Occipital lobe (tissue), 2 donors: Measurements from ENCODE around the gene KIF26A. TPM values are rescaled to one million over a fixed set of nuclear protein-coding genes. Genes with fewer than 3 reads are reported as not detected.

Source experiments
- DNase-seq: peaks from one replicate; lab custom pipeline; 2025; lab: John Stamatoyannopoulos, UW
- total RNA-seq: library from RNA; depleted of rRNA; stranded (reverse); fragments of >200 nt; gene quantifications from one replicate; pipeline ENCODE4 v1.2.3, GENCODE V29; 2014

KIF26A gene
- total RNA-seq = 13.1 TPM

DNA sequence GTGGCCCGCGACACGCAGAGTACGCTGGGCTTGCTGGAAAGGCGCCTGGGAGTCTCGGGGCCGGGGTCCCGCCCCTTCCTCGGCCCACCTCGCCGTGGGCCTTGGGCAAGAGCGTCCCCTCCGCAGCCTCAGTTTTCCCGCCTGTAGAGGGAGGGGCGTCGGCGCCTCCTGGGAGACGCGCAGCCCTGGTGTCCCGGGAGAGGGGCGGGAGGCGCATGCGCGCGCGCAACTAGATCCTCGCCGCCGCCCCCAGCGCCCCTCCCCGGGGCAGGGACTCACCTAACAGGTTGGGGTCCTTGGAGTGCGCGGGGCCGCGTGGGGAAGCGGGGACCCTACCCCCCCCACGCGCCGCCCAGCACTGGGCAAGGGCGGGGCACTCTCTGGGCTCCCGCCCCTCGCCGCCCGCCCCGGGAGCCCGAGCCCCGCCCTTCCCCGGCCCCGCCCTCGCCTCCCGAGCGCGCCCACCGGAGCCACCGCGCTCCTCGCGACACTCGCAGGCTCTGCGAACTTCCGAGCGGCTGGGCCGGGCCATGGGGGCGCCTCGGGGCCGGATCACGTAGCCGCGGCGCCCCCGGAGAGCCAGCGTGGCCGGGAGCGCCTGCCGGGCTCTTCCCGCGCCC, at the start of gene KIF26A:
TSS of gene KIF26A (plus strand) at position 490 of the 620 bp plus-strand sequence. CDS start 136 bp downstream, outside the sequence.
- no peak for DNase-seq

DNA sequence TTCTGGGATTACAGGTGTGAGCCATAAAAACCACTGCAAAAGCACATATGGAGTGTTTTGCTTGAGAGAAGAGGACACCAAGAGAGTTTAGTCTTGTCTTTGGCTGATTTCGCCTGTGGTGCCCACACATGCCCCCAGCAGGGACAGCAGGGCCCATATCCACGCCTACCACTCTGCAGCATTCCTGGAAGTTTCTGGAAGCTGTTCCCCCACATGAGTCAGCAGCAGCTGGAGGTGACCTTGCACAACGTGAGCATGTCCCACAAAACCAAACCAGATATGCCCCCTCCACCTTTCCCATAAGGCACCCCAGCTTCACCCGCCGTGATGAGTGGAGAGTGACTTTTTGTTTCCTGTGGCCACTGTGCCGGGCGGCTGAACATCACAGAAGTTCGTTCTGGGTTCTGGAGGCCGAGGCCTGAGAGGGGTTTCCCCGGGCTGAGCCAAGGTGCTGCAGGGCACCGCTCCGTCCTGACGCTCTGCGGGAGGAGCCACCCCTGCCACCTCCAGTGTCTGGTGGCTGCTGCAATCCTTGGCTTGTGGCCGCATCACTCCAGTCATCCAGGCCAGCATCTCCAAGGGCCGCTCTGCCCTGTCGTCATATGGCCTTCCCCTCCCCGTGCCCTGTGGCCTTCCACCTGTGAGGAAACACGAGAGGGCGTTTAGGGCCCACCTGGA, 48.2 kb upstream of the KIF26A start:
- no peak for DNase-seq

DNA sequence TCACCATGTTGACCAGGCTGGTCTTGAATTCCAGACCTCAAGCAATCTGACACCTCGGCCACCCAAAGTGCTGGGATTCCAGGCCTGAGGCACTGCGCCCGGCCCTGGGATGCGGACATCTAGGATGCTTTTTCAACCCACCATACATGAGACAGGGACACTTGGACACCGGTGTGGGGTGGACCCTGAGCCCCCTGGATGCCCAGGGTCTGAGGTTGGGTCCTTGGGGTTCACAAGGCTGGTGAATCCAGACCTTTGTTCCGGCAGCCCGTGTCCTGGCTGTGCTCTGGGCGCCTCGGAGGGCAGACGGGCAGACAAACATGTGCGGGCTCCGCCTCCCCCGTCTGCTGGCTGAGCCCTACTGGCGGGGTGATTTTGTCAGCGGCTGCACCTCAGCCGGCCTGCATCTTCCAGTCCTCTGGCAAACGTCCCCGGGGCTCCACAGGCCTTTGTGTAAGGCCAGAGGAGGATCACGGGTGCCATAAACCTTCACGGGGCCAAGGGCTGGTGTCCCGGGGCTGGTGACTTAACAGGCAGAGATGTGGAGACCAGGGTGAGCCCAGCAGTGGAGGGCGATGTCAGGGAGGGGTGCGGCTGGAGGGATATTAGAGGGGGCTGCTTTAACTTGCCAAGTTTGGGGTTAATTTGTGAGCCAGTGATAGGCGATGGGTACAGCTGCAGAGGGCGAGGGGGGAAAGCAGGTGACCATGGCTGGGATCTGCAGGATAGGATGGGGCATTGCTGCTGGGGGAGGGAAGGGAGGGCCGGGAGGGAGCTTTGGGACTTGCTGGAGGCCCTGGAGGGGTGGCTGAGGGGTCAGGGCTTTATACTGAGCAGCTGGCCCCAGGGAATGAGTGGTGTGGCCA, 47.1 kb upstream of the KIF26A start:
- no peak for DNase-seq

DNA sequence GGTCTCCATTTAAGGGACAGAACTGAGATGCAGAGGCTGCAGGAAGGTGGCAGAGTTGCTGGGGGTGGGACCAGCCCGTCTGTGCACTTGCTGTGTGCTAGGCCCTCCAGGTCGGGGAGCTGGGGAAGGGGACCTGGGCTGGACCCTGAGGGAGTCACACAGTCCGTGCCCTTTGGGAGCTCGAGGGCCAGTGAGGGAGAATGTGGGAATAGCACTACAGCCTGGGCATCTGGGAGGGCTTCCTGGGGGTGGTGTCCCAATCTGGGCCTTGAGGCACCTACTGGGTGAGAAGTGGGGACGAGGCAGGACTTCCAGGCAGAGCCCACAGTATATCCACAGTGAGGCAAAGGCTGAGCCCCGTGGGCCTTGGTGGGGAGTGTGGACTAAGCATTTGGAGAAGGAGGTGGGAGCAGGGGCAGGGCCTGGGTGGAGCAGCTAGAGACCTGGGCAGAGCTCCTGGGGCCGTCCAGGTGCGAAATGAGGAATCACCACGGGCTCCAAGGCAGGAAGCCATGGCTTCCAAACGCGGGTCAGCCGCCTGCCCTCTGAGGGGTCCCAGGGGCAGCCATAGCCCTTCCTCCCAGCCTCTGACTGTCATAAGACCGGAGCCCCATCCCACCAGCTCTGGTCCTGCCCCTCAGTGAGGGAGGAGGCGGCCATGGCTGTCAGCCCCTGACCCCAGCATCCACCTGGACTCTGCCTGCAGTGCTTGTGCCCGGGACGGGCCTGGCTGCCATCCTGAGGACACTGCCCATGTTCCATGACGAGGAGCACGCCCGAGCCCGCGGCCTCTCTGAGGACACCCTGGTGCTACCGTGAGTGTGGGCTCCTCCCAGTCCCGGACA, 46.2 kb upstream of the KIF26A start:
- DNase-seq = no peak

DNA sequence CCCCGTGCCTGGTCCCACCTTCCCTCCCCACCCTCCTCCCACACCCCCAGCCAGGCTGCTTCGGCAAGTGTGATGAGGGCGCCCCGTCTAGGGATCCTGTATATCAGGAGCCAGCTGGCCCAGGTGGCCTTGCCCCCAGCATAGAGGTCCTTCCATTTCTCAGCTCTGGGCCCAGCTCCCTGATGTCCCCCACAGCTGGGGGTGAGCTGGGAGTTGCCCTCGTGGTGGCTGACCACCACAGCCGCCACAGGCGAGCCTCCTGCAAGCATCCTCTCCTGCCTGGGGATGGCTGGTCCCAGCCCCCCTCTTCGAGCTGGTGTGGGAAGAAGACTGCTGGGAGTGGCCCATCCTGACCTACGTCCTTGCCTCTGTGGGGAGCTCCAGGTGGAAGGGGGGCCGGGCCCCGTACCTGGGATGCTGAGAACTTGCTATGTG, 45.4 kb upstream of the KIF26A start:
- no peak for DNase-seq

DNA sequence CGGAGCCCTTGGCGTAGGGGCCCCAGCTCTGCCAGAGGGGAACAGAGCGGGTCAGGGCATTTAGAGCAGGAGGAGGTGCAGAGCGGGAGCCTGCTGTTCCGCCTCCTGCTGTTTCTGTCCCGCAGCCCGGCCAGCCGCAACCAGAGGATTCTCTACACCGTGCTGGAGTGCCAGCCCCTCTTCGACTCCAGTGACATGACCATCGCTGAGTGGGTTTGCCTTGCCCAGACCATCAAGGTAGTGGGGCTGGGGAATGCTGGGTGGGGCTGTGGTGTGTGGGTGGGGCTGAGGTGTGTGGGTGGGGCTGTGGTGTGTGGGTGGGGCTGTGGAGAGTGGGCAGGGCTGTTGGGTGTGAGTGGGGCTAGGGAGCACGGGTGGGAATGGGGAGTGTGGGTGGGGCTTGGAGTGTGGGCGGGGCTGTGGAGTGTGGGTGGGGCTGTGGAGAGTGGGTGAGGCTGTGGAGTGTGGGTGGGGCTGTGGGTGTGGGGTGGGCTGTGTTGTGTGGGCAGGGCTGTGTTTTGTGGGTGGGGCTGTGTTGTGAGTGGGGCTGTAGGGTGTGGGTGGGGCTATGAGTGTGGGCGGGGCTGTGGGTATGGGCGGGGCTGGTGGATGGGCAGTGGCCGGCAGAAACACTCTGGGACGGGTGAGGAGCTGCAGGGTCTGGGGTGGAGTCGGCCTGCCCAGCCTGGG, 44.9 kb upstream of the KIF26A start:
- no peak for DNase-seq

DNA sequence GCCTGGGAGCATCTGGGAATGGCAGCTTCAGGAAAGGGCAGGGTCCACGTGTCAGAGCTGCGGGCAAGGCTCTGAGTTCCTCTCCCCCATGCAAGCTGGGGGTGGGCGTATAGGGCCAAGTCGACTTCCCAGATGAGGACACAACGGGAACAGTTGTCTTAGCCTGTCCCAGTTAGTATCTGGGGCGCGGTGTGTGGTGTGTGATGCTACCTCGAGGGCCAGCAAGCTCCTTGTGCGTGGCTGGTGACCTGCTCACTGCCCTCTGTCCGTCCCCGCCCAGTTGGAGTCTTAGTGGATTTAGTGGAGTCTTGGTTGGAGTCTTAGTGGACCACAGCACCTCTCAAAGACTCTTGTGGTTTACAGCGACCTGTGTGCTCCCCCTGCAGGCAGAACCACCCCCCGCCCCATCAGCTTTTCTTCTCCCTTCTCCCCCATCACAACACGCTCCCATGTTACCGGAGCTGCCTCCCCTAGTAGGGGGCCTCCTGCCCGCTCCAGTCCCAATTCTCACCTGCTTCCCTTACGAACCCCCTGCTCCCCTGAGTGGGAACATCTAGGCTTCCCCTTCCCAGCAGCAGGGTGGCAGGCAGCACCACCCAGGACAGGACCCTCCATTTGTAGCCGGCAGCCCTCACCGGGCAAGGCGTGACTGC, 44.2 kb upstream of the KIF26A start:
- DNase-seq = no peak

DNA sequence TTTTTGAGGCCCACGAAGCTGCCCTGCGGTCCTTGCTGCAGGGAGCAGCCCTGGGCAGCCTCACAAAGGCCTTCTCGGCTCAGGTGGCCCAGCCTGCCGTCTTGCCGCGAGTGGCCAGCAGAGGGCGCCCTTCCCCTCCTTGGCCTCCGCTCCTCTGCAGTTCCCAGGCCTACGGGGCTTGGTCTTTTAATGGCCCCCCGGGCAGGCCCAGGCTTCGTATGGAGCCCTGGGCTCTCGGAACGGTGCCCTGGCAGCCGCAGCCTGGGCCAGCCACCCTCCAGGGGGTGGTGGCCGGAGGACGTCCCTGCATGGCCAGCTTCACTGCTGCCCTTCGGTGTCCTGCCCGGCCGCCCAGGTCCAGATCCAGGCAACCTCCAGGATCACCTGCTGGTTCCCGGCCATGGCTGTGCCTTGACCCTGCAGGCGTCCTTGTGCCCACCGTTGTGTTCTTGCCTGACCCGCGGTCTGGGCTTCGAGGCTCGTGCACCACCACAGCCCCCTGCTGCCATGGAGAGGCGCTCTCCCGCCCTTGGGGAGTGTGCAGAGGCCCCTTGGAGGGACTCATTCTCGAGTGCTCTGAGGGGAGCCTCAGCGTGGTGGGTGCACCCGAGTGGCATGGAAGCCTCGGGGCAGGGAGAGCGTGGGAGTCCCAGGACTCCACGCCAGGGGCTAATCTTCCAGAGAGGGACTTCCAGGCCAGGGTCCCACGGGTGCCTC, 43.5 kb upstream of the KIF26A start:
- DNase-seq = peak; percentile 25

DNA sequence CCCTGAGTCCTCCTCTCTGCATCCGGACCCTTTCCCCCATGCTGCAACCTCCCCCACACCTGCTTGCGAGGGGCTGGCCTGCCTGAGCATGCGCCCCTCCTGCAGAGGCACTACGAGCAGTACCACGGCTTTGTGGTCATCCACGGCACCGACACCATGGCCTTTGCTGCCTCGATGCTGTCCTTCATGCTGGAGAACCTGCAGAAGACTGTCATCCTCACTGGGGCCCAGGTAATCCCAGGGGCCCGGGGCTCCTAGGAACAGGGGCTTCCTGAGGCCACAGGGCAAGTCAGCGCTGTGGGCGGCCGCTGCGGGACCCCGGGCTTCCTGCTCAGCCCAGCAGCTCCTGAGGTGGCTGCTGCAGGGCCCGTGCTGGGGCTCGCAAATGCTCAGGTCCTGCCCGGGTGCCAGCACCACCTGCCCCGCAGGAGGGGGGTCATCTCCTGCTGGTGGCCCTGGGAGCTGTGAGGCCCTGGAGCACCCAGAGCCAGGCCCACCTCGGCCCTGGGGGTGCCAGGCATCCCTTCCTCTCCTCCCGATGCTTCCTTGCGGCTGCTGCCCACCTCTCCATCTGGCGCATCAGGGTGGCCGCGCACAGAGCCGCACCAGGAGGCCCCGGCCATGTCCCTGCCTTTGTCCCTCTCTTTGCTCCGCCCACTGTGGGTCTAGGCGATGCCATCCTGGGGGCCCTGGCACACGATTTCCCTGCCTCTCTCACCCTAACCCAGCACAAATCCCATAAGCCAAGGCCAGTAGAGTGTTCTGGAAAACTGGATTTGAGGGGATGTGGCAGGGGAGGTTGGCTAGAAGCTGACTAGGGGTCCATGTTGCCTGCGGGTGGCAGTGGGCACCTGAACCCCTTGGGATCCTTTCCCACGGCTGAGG, 42.7 kb upstream of the KIF26A start:
- no peak for DNase-seq

DNA sequence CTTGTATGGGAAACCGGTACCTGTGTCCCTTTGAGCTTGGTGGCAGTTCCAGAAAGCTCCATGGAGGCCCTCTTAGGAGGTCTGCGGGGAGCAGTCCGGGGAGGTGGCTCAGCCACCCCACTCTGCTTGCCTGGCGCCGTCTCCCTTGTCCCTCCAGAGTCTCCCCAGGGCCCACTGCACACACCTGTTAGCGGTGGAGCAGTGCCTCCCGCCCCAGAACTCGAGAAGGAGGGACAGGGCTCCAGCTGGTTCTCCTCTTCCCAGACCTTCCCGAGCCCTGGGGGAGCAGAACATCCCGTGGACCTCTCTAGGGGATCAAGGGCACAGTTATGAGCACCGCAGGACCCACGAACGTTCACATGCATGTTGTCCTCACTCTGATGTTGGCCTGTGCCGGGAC, 42.1 kb upstream of the KIF26A start:
- no peak for DNase-seq

DNA sequence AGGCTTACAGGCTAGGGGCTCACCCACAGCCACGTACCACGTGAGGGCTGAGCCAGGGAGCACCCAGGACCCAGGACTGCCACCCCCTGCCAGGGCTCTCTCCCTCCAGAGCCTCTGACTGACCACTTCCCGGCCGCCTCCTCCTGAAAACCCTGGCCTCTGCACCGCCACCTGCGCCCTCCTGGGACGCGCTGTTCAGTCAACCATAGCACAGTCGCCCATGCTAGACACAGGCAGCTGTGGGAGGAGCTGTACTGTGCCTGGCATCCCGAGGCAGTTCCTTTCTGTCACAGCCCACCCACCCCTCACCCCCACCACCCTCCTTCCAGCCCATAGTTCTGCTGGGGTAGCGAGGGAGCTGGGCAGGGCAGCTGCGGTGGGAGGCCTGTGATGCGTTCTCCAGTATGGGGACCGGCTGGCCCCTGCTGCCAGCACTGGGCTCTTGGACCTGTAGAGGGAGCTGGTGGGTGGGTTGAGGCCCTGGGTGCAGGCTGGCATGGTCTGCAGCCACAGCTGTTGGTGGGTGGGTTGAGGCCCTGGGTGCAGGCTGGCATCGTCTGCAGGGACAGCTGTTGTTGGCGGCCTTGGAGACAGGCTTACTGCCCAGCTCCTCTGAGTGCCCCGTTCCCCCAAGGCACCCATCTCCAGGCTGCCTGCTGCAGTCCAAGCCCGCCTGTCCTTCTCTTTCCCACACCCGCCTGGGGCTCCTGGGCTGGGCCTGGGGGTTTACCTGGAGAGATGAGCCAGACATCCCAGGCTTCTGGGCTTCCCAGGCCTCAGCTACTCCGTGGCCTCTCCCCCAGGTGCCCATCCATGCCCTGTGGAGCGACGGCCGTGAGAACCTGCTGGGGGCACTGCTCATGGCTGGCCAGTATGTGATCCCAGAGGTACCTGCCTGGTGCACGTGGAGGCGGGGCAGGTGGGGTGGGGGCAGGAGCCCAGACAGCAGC, 41.4 kb upstream of the KIF26A start:
- DNase-seq = no peak

DNA sequence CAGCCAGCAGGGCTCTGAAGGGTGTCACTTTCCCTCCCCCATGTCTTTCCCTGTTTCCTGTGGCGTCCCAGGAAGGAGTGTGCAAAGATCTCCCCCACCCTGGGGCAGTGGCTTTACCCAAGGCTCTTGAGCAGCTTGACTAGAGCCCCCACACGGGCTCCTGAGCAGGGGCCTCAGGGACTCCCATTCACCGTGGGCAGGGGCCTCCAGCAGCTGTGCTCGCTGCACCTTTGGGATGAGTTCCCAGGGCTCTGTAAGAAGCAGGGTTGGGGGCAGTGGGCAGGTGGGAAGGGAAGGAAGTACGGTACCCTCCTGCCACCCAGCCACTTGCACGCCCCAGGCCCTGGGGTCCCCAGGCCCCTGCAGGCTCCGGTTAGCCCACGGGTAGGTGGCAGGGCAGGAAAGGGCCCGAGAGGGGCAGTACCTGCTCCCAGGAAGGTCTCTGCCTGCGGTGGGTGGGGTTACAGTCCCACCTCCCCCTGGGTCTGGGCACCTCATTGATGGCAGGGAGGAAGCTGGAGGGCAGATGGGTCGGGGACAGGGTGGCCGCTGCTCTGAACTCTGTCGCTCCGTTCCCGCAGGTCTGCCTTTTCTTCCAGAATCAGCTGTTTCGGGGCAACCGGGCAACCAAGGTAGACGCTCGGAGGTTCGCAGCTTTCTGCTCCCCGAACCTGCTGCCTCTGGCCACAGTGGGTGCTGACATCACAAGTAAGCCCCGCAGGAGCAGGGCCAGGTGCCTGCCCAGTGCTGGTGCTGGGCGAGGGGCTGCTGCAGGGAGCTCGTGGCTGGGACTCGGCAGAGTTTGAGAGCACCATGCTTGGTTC, 39.9 kb upstream of the KIF26A start:
- DNase-seq = no peak

DNA sequence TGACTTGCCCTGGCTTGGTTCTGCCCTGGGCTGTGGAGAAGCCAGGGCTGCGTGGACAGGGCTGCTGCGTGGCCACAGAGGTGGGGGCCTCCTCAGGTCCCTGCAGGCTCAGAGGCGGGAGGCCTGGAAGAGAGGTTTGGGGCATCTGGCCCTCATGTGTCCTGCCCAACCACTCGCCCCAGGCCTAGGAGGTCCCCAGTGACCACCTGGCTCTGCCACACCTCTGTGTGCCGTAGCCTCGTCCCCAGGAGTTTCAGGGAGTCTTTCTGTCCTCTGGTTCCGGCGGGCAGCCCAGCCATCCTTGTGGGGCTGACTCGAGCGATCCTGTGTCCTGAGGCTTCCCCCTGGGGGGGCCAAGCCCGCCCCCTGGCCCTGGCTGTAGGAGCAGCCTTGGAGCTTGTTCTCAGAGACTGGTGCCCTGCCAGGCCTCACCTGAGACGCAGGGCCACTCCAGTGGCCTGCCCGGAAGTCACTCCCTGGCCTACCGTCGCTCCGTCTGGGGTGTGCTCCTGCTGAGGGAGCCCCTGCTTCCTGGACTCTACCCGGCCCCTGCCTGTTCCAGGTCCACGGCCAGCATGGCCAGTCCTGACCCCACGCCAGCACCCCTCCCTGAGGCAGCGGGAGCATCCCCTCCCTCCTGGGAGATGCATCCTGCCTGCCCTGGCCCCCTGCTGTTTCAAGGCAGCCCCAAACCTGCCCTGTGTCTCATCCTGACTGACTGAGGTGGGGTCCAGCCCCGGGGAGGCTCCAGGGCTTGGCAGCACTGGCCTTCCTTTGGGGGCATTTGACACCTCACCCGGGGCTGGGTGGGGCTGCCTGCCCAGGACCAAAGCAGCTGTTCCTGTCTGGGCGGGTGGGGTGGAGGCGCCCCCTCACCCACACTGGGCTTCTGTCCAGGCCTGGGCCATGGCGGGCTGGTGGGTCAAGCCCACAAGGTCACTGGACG, 39.0 kb upstream of the KIF26A start:
- DNase-seq = no peak

DNA sequence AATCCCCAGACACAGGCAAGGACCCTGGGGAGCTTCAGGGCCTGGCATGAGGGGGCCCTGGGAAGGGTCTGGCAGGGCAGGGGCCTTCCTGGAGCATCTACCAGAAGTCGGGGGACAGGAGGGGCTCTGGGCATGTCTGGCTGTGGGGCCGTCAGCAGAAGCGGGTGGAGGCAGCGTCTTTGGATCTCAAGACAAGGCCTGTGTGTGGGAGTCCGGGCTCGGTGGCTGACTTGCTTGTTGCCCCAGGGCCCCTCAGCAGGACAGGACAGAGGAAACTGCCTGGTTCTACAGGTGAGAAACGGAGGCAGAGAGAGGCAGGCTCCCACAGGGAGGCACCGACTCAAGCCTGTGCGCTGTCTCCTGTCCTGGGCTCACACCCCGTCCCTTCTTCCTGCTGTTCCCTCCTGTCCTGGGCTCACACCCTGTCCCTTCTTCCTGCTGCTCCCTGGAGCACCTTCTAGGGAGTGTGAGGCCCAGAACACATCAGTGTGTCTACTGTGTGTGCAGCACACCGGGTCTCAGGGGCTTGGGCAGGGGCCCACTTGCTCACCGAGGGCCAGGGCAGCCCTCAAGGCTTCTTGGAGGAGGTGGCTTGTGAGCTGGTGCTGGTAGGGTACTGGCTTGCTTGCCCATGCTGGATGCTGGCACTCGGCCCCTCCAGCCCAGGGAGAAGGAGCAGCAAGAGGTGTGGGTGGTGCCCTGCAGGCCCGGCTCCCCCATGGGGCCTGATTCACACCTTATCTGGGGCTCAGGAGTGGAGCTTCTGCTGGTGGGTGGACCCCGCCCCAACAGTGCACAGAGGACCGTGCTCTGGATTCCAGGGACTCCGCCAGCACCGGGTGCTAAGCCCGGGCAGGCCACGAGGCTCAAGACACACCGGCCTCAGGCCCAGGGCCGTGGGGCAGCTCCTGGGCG, 38.0 kb upstream of the KIF26A start:
- DNase-seq = no peak
